Esophagus squamous epithelium (tissue), 5 donors: ENCODE measurements around the gene DHPS. TPM values are rescaled to one million over a fixed set of nuclear protein-coding genes. Genes with fewer than 3 reads are reported as not detected.
A peak's percentile ranks its signal among the peaks of the same experiment; 100 is the strongest.
"Not testable (repeated sequence)": the region's sequence is repeated elsewhere in the genome, so short reads cannot be mapped to it uniquely, and the experiment has no call there.

ENCODE experiments used
- DNase-seq: peaks from one replicate; lab custom pipeline; 2025; lab: John Stamatoyannopoulos, UW
- H3K27ac ChIP-seq, 4 donors: fragments of 200-600 bp; sonication (generic); one replicate each; pipeline ENCODE4 v1.5.1; 2016 to 2019; ENCODE audit warnings: mild to moderate bottlenecking in 1 of 4
- H3K27me3 ChIP-seq, 4 donors: fragments of 200-600 bp; sonication (generic); 1 replicate in 3 of 4; 2 replicates in 1 of 4; pipeline versions ENCODE4 v1.5.1 to v1.6.0; 2017 to 2021; ENCODE audit warnings: antibody characterized with exemption in 1 of 4
- H3K36me3 ChIP-seq, 3 donors: fragments of 200-600 bp; sonication (generic); one replicate each; pipeline ENCODE4 v1.5.1; 2016 to 2019
- H3K4me1 ChIP-seq, 3 donors: fragments of 200-600 bp; sonication (generic); one replicate each; pipeline ENCODE4 v1.5.1; 2017 to 2019
- H3K4me3 ChIP-seq, 4 donors: fragments of 200-600 bp; sonication (generic); 1 replicate in 3 of 4; 2 replicates in 1 of 4; pipeline ENCODE4 v1.5.1; 2016 to 2019; ENCODE audit warnings: mild to moderate bottlenecking in 2 of 4, moderate library complexity in 1 of 4
- H3K9me3 ChIP-seq, 3 donors: fragments of 200-600 bp; sonication (generic); one replicate each; pipeline ENCODE4 v1.5.1; 2016 to 2019
- CTCF ChIP-seq, 6 experiments: fragments of 450-650 bp in 4 of 6; fragments of 200-600 bp in 2 of 6; sonication (generic) in 2 of 6; IDR thresholded peaks; one replicate each; pipeline ENCODE4 v1.5.1; 2016 to 2019; ENCODE audit warnings: antibody characterized with exemption in 6 of 6, mild to moderate bottlenecking in 4 of 6, moderate library complexity in 4 of 6
- POLR2A ChIP-seq, 4 donors: fragments of 450-650 bp; IDR thresholded peaks; one replicate each; pipeline ENCODE4 v1.6.1; 2017; ENCODE audit warnings: antibody characterized with exemption in 4 of 4, mild to moderate bottlenecking in 4 of 4, moderate library complexity in 3 of 4
- WGBS, 2 donors: methylation state at CpG; one replicate each; pipeline ENCODE4 v1.1.5; 2018; 5-methylcytosine and 5-hydroxymethylcytosine counted together
- intact Hi-C: fragments of 100-400 bp; cut with DNase I; formaldehyde crosslinking; loops from one replicate; pipeline ENCODE4 v1.15.0; 2022
- total RNA-seq, 4 donors: library from RNA; depleted of rRNA; stranded (reverse); fragments of >200 nt; gene quantifications; one replicate each; pipeline ENCODE4 v1.1.0, GENCODE V29; 2016
- donor health status: DM: yes; HTN: yes; CAD: no.

DHPS gene
- total RNA-seq, 4 donors from 2014 or later = 45.3 to 93.5 (median 51.5) TPM

- Histone ChIP-seq H3K27me3 (no peaks in the 10 kb centered on the region), H3K4me1 (peaks cover 16 to 24% (median 17%) of the 10 kb centered on the region in 3 donors), H3K4me3 (no peak overlapping the region), H3K27ac (no peak overlapping the region), H3K9me3 (no peaks in the 10 kb centered on the region), H3K36me3 (peaks cover 17 to 55% (median 31%) of the 10 kb centered on the region in 3 donors)
- TF ChIP-seq CTCF (IDR thresholded peaks at IDR 0.05) = no peak
- TF ChIP-seq POLR2A (IDR thresholded peaks at IDR 0.05) = no peak
- WGBS, 2 donors = 69 to 78% methylated on average over 6 of the region's 6 CpGs
- intact Hi-C loops = no loop called here
- DNase-seq = no peak
Measured at GRCh38 chr19:12698138-12698537, 16.5 kb upstream of the DHPS start.

DNA sequence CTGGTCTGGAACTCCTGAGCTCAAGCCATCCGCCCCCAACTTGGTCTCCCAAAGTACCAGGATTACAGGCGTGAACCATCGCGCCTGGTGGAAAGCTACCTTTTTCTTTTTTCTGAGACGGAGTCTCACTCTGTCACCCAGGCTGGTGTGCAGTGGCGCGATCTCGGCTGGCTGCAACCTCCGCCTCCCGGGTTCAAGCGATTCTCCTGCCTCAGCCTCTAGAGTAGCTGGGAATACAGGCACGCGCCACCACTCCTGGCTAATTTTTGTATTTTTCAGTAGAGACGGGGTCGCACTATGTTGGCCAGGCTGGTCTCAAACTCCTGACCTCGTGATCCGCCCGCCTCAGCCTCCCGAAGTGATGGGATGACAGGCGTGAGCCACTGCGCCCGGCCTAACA lies 15.7 kb upstream of the DHPS start:
- H3K27ac ChIP-seq = peak overlapping the region in 1 of 4 donors; percentile 95
- H3K4me1 ChIP-seq = peaks cover 16 to 24% (median 17%) of the 10 kb centered on the region in 3 donors
- WGBS, 2 donors = 91 to 97% methylated on average over 14 to 15 of the region's 22 CpGs
- intact Hi-C loops, DNase-seq, H3K4me3 ChIP-seq, H3K27me3 ChIP-seq, H3K9me3 ChIP-seq: not testable (repeated sequence)
- H3K36me3 ChIP-seq = peaks cover 15 to 55% (median 24%) of the 10 kb centered on the region in 3 donors

DNA sequence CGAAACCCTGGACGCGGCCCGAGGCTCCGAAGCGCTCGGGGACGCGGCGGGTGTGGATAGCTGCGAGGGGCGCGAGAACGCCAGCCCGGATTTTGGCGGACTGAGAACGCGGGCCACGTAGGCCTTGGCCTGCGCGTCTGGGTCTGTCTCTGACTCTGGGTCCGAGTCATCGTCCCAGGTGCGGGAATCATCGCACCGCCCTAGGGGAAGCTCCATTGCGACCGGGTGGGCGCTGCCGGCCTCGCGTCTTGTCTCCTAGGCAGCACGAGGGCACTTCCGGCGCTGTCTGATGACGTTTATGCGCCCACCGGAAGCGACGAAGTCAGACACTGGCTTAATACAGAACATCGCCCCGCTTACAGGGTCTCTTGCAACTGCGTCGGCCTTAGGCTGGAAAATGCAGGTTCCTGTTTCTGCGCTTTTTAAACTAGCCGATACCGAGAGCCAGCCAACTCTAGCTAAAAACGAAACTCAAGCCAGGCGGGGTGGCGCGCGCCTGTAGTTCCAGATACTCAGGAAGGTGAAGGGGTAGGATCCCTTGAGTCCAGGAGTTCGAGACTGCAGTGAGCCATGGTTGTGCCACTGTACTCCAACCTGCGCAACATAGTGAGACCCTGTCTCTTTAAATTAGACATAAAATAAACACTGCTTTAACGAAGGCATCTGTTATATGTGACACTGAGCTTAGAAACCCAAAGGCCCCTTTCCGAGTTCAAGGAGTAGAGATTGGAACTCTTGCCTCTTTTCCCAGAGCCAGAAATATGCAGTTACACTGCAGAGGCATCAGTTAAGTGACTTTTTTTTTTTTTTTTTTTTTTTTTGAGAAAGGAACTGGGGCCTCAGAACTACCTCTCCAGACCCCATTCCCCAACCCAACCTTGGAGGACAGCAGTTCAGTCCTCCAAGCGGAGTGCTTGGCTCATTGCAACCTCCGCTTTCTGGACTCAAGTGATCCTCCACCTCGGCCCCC lies 15.0 kb upstream of the DHPS start, which contains the start of gene FBXW9:
TSS of gene FBXW9 (minus strand) at position 266 of the 970 bp plus-strand sequence. CDS start at position 216, 50 bp downstream.
- TF ChIP-seq CTCF (IDR thresholded peaks at IDR 0.05) (peak in 2 of 6 experiments; percentile 2 to 49), POLR2A (IDR thresholded peaks at IDR 0.05) (peak in 3 of 4 donors; percentile 52 to 56 (median 55))
- DNase-seq = peak; percentile 84
- intact Hi-C loops = no loop called here
- peak within 1 kb of the TSS; percentile 80 to 97 (median 90) for H3K4me3 ChIP-seq
- 16% methylated on average over 20 to 23 of the region's 59 CpGs for WGBS, 2 donors
- peak within 1 kb of the TSS; percentile 82 to 95 (median 92) for H3K27ac ChIP-seq
- H3K9me3 ChIP-seq = no peaks in the 10 kb centered on the region
- H3K36me3 ChIP-seq = peaks cover 10 to 49% (median 16%) of the 10 kb centered on the region in 3 donors
- peaks cover 16 to 24% (median 17%) of the 10 kb centered on the region in 3 donors for H3K4me1 ChIP-seq
- no peaks in the 10 kb centered on the region for H3K27me3 ChIP-seq

- 0% methylated on average over 1 to 2 of the region's 36 CpGs for WGBS, 2 donors
- Histone ChIP-seq H3K27me3 (no peaks in the 10 kb centered on the region), H3K9me3 (no peaks in the 10 kb centered on the region), H3K4me1 (peaks cover 16 to 24% (median 17%) of the 10 kb centered on the region in 3 donors), H3K4me3 (peak overlapping the region; percentile 80 to 97 (median 90)), H3K36me3 (peaks cover 3 to 42% (median 10%) of the 10 kb centered on the region in 3 donors), H3K27ac (peak overlapping the region in 3 of 4 donors; percentile 82 to 95 (median 90))
- intact Hi-C loops = no loop called here
- no peak for TF ChIP-seq CTCF (IDR thresholded peaks at IDR 0.05)
- no peak for TF ChIP-seq POLR2A (IDR thresholded peaks at IDR 0.05)
- DNase-seq = no peak
Measured at GRCh38 chr19:12695997-12696365, 14.3 kb upstream of the DHPS start.

DNA sequence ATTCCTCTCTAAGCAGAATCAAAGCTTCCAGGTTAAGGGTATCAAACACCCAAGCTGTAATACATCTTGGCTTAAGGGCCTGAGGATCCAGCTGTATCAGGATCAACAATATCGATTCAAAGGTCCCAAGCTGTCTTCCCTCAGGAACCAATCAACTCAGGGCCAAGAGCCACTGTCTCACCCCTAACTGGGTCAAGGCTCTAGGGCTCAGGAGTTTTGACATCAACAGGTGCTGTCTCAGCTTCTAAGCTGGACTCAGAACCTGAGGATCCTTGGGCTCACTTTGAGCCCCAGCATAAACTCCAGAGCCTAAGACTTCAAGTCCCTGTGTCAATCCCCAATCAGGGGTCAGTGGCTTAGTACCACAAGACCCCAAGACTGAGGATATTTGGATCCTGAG lies 13.8 kb upstream of the DHPS start:
- H3K36me3 ChIP-seq = peaks cover 0 to 37% (median 5%) of the 10 kb centered on the region in 3 donors
- no peak for DNase-seq
- peaks cover 16 to 24% (median 17%) of the 10 kb centered on the region in 3 donors for H3K4me1 ChIP-seq
- intact Hi-C loops = no loop called here
- H3K4me3 ChIP-seq = peak overlapping the region; percentile 80 to 97 (median 90)
- no peaks in the 10 kb centered on the region for H3K27me3 ChIP-seq
- H3K9me3 ChIP-seq = no peaks in the 10 kb centered on the region
- TF ChIP-seq POLR2A (IDR thresholded peaks at IDR 0.05) (no peak), CTCF (IDR thresholded peaks at IDR 0.05) (no peak)
- 60 to 82% methylated on average over 1 of the region's 1 CpG for WGBS, 2 donors
- H3K27ac ChIP-seq = peak overlapping the region in 2 of 4 donors; percentile 82 to 90
